ENCODE results near the gene RAF1.
A peak's percentile ranks its signal among the peaks of the same experiment; 100 is the strongest.

RAF1 gene

DNA sequence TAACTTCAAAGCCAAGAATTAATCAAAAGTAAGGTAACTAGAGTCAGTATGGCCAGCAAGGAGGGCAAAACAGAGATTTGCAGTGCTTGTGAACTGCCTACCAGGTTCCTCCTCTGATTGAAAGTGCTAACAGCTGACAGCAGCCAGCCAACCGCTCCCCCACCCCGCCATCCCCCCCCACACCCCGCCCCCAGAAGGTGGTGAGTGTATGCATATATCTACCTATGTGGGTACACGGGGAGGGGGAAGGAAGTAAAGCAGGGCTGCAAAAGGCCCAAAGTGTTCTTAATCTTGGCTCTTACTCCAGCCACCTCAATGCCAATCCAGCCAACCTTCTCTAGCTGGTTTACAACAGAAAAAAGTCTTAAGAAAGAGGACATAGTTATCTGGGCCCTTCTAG lies 50.7 kb downstream of the RAF1 start:
- CTCF ChIA-PET = interaction anchor here (1.4 kb wide), 1 partner anchor 107 kb away, joined by 4 read pairs; no protein-coding TSS in a partner anchor
- H3K27ac Mint-ChIP-seq = no peak overlapping the region

DNA sequence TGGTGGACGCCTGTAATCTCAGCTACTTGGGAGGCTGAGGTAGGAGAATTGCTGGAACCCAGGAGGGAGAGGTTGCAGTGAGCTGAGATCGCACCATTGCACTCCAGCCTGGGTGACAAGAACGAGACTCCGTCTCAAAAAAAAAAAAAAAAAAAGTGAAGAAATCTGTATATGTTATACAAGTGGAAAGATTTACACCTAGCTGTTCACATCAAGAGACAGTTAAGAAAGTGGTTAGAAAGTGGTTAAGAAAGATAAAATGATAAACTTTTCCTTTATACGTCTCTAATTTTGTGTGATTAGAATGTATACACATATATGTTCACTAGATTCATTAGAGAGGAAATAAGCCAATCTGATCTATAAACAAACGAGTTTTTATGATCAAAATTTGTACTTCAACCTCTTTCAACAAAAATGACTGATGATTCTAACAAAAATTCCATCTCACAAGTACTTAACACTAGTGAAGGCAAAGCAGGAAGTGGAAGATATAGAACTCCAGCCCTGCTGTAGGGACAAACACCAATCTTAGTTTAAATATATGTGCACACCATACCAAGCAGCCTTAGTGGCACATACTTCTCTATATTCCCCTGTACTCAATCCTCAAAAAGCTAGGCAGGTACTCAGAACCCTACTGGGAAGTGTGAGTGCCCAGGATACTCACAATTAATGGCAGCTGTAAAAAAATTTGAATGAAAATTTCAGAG lies 51.2 kb downstream of the RAF1 start:
- Mint-ChIP-seq H3K9me3 (no peaks in the 10 kb centered on the region), H3K27me3 (no peaks in the 10 kb centered on the region), H3K36me3 (peaks cover 36% of the 10 kb centered on the region), H3K4me1 (peaks cover 13% of the 10 kb centered on the region), H3K27ac (no peak overlapping the region), H3K4me3 (no peak overlapping the region)
- no peak for DNase-seq
- CTCF ChIA-PET = interaction anchor here (1.4 kb wide), 1 partner anchor 107 kb away, joined by 4 read pairs; no protein-coding TSS in a partner anchor

More for the DNA sequence above, 50.7 kb downstream of the RAF1 start:
- Mint-ChIP-seq H3K27me3 (no peaks in the 10 kb centered on the region), H3K4me3 (no peak overlapping the region), H3K4me1 (peaks cover 13% of the 10 kb centered on the region), H3K36me3 (peaks cover 37% of the 10 kb centered on the region), H3K9me3 (no peaks in the 10 kb centered on the region)
- DNase-seq = no peak

DNA sequence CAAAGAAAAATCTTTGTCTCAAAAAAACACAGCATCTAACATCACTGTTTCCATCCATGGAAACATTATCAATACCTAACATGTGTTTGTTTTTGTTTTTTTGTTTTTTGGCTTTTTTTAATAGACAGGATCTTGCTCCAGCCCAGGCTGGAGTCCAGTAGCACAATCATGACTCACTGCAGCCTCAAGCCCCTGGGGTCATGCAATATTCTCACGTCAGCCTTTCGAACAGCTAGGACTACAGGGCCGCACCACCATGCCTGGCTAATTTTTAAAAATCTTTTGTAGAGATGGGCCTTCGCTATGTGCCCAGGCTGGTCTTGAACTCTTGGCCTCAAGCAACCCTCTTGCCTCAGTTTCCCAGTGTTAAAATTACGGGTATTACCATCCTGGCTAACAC lies 52.8 kb downstream of the RAF1 start:
- Mint-ChIP-seq H3K9me3 (no peaks in the 10 kb centered on the region), H3K36me3 (peaks cover 39% of the 10 kb centered on the region), H3K4me1 (peaks cover 20% of the 10 kb centered on the region), H3K4me3 (no peak overlapping the region), H3K27me3 (no peaks in the 10 kb centered on the region), H3K27ac (no peak overlapping the region)
- DNase-seq = no peak
- CTCF ChIA-PET = no interaction called here

DNA sequence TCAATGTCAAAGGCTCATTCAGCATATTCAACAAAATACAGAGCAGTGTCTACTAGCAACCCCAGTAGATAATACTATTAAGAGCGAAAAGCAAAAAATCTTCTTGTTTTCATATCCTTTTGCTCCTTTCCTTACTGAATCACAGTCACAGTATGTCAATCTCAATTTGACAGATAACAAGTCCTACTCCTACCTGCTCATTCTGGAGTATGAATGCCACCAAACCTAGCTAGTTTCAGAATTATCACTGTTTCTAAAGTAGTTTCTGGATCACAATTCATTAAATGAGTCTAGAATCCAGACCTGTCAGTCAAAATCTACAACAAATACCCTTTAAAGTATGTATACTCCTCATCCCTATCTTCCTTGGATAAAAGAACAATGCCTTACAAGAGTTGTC lies 55.5 kb downstream of the RAF1 start:
- H3K36me3 Mint-ChIP-seq = peaks cover 39% of the 10 kb centered on the region
- H3K4me3 Mint-ChIP-seq = no peak overlapping the region
- peaks cover 9% of the 10 kb centered on the region for H3K4me1 Mint-ChIP-seq
- CTCF ChIA-PET = no interaction called here
- no peak for DNase-seq
- H3K27me3 Mint-ChIP-seq = no peaks in the 10 kb centered on the region
- H3K27ac Mint-ChIP-seq = no peak overlapping the region
- H3K9me3 Mint-ChIP-seq = no peaks in the 10 kb centered on the region

DNA sequence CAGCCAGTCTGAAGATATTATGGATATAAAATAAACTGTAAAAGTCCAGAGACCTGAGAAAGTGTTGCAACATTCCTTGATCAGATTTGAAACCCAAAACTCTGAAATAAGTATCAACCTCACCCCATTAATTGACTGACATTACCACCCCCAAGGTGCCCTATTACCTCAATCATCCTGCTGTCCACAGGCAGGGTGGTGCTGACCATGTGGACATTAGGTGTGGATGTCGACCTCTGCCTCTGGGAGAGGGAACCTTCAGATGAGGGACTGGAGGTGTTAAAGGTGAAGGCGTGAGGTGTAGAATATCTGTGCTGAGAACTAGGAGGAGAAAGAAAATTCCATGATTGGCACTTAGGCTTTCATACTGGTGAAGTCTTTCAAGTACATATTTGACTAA lies 59.9 kb downstream of the RAF1 start:
- H3K4me1 Mint-ChIP-seq = peaks cover 8% of the 10 kb centered on the region
- no peak for DNase-seq
- H3K4me3 Mint-ChIP-seq = no peak overlapping the region
- no peaks in the 10 kb centered on the region for H3K27me3 Mint-ChIP-seq
- H3K27ac Mint-ChIP-seq = no peak overlapping the region
- H3K36me3 Mint-ChIP-seq = peaks cover 52% of the 10 kb centered on the region
- CTCF ChIA-PET = no interaction called here
- no peaks in the 10 kb centered on the region for H3K9me3 Mint-ChIP-seq

DNA sequence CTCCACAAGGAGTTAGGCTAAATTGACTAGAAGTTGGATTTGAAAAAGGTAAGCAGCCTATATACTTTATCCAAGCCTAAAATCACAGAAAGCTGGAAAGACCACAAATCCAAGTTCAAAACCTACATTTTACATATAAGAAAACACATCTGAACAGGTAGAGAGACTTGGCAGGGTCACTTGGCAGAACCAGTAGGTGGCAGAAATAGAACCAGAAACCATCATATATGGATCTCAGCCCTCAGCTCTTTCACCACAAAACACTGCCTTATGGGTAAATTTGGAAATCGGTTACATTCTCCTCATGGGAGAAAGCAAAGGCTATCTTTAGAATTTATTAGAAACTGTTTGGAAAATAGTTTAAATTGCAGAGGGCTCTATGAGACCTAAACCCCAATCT lies 62.8 kb downstream of the RAF1 start:
- Mint-ChIP-seq H3K4me1 (no peaks in the 10 kb centered on the region), H3K27ac (no peak overlapping the region), H3K4me3 (no peak overlapping the region), H3K36me3 (peaks cover 50% of the 10 kb centered on the region), H3K27me3 (no peaks in the 10 kb centered on the region), H3K9me3 (no peaks in the 10 kb centered on the region)
- no peak for DNase-seq
- CTCF ChIA-PET = interaction anchor here (1.1 to 1.3 kb wide), 2 partner anchors 117 to 119 kb away, joined by 3 read pairs; no protein-coding TSS in a partner anchor

DNA sequence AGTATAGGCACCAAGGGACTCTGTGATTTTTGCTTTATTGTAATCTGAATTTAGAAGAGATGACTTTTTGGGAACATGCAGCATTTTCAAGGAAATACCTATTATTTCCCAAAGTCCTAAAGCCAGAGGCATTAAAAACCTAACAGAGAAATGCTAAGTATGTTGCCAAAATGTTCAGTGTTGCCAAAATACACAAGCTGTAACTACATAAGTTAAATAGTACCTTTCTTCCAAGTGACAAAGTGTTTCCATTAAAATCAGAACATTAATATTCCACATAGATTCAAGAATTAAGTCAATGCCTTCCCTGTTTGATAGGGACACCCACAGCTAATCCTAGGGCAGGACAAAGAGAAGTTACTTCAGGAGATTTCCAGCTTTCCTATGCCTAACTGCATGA lies 65.0 kb downstream of the RAF1 start:
- H3K4me1 Mint-ChIP-seq = no peaks in the 10 kb centered on the region
- CTCF ChIA-PET = interaction anchor here (0.7 to 1.1 kb wide), 2 partner anchors 12 to 120 kb away, joined by 3 read pairs; no protein-coding TSS in a partner anchor
- no peaks in the 10 kb centered on the region for H3K27me3 Mint-ChIP-seq
- H3K36me3 Mint-ChIP-seq = peaks cover 54% of the 10 kb centered on the region
- H3K4me3 Mint-ChIP-seq = no peak overlapping the region
- DNase-seq = no peak
- no peak overlapping the region for H3K27ac Mint-ChIP-seq
- H3K9me3 Mint-ChIP-seq = no peaks in the 10 kb centered on the region

DNA sequence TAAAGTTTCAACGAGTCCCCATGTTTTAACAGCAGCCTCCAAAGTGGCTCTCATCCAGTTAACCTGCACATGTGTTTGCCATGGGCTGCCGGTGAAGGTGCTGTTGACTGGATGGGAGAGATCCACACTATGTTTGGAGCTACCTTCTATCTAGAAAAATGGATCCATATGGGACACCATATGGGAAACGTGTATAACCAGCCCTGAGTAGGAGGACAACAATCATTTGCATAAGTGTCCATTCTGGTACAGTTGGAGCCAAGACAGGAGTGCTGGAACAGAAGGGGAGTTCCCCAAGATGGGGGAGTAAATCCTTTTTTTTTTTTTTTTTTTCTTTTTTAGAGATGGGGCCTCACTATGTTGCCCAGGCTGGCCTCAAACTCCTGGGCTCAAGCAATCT lies 70.4 kb downstream of the RAF1 start:
- Mint-ChIP-seq H3K4me3 (no peak overlapping the region), H3K9me3 (no peaks in the 10 kb centered on the region), H3K4me1 (no peaks in the 10 kb centered on the region), H3K27me3 (no peaks in the 10 kb centered on the region), H3K36me3 (peaks cover 57% of the 10 kb centered on the region), H3K27ac (no peak overlapping the region)
- no peak for DNase-seq
- CTCF ChIA-PET = no interaction called here

DNA sequence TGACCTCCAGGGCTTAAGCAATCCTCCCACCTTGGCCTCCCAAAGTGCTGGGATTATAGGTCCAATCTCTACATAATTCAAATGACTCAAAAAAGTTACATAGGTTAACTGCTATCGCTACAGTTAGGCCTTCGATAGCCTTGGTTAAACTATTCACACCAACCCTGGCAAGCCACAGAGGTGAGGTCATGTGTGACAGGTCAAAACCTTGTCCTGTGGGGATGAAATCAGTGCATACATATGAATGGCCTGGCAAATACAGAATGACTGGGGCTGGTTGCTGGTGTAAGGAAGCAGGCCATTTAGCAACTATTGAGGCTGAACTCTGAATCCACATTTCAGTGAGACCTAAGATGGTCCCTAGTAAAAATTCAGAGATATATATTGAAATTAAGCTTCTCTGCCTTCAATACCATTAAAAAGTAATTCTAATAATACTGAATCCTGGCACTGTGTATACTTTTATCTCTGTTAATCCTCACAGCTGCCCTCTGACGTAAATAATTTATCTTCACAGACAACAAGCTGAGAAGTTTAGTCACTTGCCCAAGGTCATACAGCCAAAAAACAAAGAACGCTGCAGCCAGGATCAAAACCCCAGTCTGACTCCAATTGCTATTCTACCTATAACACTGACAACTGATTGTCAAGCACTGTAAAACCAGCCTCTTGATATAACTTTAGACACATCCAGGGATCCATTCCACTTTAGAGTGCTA lies 71.8 kb downstream of the RAF1 start:
- CTCF ChIA-PET = no interaction called here
- H3K9me3 Mint-ChIP-seq = no peaks in the 10 kb centered on the region
- no peak for DNase-seq
- no peaks in the 10 kb centered on the region for H3K27me3 Mint-ChIP-seq
- no peak overlapping the region for H3K4me3 Mint-ChIP-seq
- peaks cover 54% of the 10 kb centered on the region for H3K36me3 Mint-ChIP-seq
- H3K4me1 Mint-ChIP-seq = no peaks in the 10 kb centered on the region
- H3K27ac Mint-ChIP-seq = no peak overlapping the region

DNA sequence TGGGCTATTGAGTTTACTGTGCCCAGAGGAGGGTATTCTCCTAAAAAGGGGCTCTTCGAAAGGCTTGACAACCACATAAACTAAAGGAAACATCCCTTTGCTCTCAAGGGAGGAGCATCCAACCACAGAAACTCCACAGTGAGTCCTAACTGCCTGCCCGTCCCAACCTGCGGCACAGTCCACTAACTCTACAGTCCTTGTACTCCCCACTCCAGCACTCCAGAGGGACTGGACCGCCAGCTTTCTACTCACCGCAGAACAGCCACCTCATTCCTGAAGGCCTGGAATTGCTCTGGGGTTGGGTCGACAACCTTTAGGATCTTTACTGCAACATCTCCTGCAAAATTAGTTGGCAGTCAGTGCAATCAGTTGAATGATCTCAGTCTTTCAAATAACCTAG lies 72.5 kb downstream of the RAF1 start:
- Mint-ChIP-seq H3K9me3 (no peaks in the 10 kb centered on the region), H3K4me1 (no peaks in the 10 kb centered on the region), H3K4me3 (no peak overlapping the region), H3K27me3 (no peaks in the 10 kb centered on the region), H3K27ac (no peak overlapping the region), H3K36me3 (peaks cover 50% of the 10 kb centered on the region)
- DNase-seq = no peak
- CTCF ChIA-PET = no interaction called here

DNA sequence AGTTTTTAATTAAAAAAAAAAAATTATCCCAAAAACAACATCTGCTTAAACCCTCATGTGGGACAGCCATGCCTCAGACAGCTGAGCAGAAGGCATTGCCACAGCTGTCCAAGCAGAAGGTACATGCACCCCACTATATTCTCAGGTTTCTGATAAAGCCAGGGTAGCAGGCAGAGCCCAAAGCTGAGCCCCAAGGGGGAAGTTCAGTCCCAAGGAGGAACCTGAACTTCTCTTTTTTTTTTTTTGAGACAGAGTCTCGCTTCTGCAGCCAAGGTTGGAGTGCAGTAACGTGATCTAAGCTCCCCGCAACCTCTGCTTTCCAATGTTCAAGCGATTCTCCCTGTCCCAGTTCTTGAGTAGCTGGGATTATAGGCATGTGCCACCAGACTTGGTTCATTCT lies 73.8 kb downstream of the RAF1 start:
- H3K27ac Mint-ChIP-seq = no peak overlapping the region
- CTCF ChIA-PET = no interaction called here
- H3K27me3 Mint-ChIP-seq = no peaks in the 10 kb centered on the region
- no peaks in the 10 kb centered on the region for H3K9me3 Mint-ChIP-seq
- no peak for DNase-seq
- no peaks in the 10 kb centered on the region for H3K4me1 Mint-ChIP-seq
- H3K4me3 Mint-ChIP-seq = no peak overlapping the region
- H3K36me3 Mint-ChIP-seq = peaks cover 52% of the 10 kb centered on the region

DNA sequence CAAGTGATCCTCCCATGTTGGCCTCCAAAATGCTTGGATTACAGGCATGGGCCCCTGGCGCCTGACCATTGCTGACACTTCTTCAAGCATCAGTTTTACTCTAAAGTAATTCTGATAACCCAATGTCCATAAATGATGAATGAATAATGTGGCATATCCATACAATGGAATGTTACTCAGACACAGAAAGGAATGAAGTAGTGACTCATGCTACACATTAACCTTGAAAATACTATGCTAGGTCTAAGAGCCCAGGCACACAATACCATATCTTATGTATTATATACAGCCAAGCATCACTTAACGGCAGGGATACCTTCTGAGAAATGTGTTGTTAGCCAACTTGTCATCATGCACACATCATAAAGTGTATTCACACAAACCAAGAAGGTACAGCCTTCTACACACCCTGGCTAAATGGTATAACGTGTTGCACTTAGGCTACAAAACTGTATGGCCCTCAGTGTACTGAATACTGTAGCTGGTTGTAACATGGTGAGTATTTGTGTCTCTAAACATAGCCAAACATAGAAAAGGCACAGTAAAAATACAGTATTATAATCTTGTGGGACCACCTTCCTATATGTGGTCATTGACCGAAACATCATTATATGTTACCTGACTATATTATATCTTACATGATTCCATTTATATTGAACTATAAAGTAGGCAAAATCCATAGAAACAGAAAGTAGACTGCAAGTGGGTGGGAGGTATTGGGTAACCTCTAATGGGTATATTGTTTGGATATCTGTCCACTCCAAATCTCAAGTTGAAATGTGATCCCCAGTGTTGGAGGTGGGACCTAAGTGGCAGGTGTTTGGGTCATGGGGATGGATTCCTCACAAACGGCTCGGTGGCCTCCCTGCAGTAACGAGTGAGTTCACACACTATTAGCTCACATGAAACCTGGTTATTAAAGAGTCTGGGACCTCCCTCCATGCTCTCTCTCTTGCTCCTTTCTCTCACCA lies 75.6 kb downstream of the RAF1 start:
- H3K4me3 Mint-ChIP-seq = no peak overlapping the region
- H3K36me3 Mint-ChIP-seq = peaks cover 56% of the 10 kb centered on the region
- H3K9me3 Mint-ChIP-seq = no peaks in the 10 kb centered on the region
- H3K27me3 Mint-ChIP-seq = no peaks in the 10 kb centered on the region
- CTCF ChIA-PET = interaction anchor here (1.0 kb wide), 1 partner anchor 14 kb away, joined by 3 read pairs; no protein-coding TSS in a partner anchor
- no peak for DNase-seq
- H3K27ac Mint-ChIP-seq = no peak overlapping the region
- no peaks in the 10 kb centered on the region for H3K4me1 Mint-ChIP-seq

DNA sequence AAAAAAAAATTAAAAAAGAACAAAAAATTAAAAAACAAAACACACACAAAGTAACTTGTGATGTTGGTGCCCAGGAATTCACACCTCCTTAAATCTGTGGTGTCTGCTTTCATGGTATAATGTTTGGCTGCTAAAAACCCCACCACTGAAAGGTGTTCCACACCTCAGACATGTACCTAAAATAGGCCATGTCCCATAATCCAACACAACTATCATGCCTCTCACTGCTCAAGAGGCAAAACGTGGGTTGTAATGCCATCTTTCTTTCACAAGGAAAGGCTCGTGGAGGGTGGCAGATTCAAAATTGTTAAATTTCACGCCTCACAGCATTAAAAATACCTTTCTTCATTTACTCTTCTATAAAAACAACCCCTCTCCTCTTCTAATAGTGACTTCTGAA lies 77.5 kb downstream of the RAF1 start:
- DNase-seq = no peak
- no peak overlapping the region for H3K4me3 Mint-ChIP-seq
- H3K36me3 Mint-ChIP-seq = peaks cover 58% of the 10 kb centered on the region
- CTCF ChIA-PET = no interaction called here
- no peaks in the 10 kb centered on the region for H3K4me1 Mint-ChIP-seq
- peak overlapping the region; percentile 0 for H3K27ac Mint-ChIP-seq
- no peaks in the 10 kb centered on the region for H3K27me3 Mint-ChIP-seq
- no peaks in the 10 kb centered on the region for H3K9me3 Mint-ChIP-seq

DNA sequence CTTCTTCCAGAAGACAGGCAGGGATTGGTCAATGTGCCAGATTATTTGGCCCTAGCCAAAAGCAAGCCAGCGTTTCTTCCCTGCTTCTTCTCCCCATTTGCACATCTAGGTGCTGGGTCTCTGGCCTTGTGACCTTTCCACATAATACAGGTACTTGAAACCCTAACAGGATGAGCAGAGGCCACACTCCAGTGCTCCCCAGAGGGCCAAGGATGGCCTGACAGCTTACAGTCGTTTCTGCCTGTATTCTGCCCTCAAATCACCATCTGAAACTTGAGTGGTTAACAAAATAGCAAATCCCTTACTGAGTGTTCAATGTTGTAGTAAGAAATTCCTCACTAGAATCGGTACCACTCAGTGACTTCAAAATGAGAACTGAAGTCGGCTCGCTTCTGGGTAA lies 77.9 kb downstream of the RAF1 start:
- H3K4me3 Mint-ChIP-seq = no peak overlapping the region
- H3K36me3 Mint-ChIP-seq = peaks cover 55% of the 10 kb centered on the region
- no peaks in the 10 kb centered on the region for H3K9me3 Mint-ChIP-seq
- no peaks in the 10 kb centered on the region for H3K27me3 Mint-ChIP-seq
- DNase-seq = no peak
- no peak overlapping the region for H3K27ac Mint-ChIP-seq
- no peaks in the 10 kb centered on the region for H3K4me1 Mint-ChIP-seq
- CTCF ChIA-PET = no interaction called here

All from activated naive CD4-positive, alpha-beta T cell treated with anti-CD3 and anti-CD28 coated beads, Interleukin-2, amount 10 ng/mL, durations not matched to agents 7 days and 5 days (primary cell).